Testis (tissue), 2 donors: Measurements from ENCODE around the gene SUPT3H.

Experiments
- POLR2A ChIP-seq: fragments of 450-650 bp; IDR thresholded peaks from one replicate; pipeline ENCODE4 v1.6.1; 2017; ENCODE audit warnings: antibody characterized with exemption, mild to moderate bottlenecking, moderate library complexity
- TF ChIP-seq, protein P1 (sequence below), 3 experiments: fragments of 450-650 bp in 2 of 3; fragments of 200-600 bp in 1 of 3; sonication (generic) in 1 of 3; IDR thresholded peaks; one replicate each; pipeline ENCODE4 v1.5.1; 2016 to 2019; ENCODE audit warnings: antibody characterized with exemption in 3 of 3, mild to moderate bottlenecking in 2 of 3, moderate library complexity in 1 of 3

DNA sequence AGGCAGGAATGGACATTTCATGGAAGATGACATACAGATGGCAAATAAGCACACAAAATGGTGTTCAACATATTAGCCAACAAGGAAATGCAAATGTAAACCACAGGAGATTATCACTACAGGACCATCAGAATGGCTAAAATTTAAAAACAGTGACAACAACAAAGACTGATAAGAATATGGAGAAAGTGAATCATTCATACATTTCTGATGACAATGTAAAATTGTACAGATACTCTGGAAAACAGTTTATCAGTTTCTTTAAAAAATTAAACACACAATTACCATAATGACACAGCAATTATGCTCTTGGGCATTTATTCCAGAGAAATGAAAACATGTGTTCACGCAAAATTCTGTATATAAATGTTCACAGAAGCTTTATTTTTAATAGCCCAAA lies 155.4 kb downstream of the SUPT3H start:
- TF ChIP-seq, protein P1, sequence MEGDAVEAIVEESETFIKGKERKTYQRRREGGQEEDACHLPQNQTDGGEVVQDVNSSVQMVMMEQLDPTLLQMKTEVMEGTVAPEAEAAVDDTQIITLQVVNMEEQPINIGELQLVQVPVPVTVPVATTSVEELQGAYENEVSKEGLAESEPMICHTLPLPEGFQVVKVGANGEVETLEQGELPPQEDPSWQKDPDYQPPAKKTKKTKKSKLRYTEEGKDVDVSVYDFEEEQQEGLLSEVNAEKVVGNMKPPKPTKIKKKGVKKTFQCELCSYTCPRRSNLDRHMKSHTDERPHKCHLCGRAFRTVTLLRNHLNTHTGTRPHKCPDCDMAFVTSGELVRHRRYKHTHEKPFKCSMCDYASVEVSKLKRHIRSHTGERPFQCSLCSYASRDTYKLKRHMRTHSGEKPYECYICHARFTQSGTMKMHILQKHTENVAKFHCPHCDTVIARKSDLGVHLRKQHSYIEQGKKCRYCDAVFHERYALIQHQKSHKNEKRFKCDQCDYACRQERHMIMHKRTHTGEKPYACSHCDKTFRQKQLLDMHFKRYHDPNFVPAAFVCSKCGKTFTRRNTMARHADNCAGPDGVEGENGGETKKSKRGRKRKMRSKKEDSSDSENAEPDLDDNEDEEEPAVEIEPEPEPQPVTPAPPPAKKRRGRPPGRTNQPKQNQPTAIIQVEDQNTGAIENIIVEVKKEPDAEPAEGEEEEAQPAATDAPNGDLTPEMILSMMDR (IDR thresholded peaks at IDR 0.05), result no peak
- TF ChIP-seq POLR2A, result no peak
